Measurements from ENCODE around the gene ATP2A3.

The ATP2A3 gene

GRCh38 chr17:3924512-3925350 is 39.5 kb downstream of the ATP2A3 start:
- DNase-seq = no peak

GRCh38 chr17:3923466-3924190 is 40.6 kb downstream of the ATP2A3 start:
- no peak for DNase-seq

GRCh38 chr17:3922765-3923164 is 41.5 kb downstream of the ATP2A3 start:
- no peak for DNase-seq

GRCh38 chr17:3921502-3922319 is 42.5 kb downstream of the ATP2A3 start:
- no peak for DNase-seq

GRCh38 chr17:3921006-3921405 is 43.2 kb downstream of the ATP2A3 start:
- DNase-seq = no peak

- no peak for DNase-seq
Observed at GRCh38 chr17:3919123-3919624, 45.1 kb downstream of the ATP2A3 start.

GRCh38 chr17:3918372-3919122 is 45.7 kb downstream of the ATP2A3 start:
- no peak for DNase-seq

GRCh38 chr17:3917391-3917931 is 46.8 kb downstream of the ATP2A3 start:
- no peak for DNase-seq

GRCh38 chr17:3916825-3917224 is 47.4 kb downstream of the ATP2A3 start:
- no peak for DNase-seq

- no peak for DNase-seq
Observed at GRCh38 chr17:3915995-3916696, 48.1 kb downstream of the ATP2A3 start, which contains the start of gene P2RX1. Gene P2RX1, minus strand, starts transcription at chr17:3916465. Its CDS starts 240 bp downstream, at chr17:3916225.

- DNase-seq = no peak
Observed at GRCh38 chr17:3915581-3915994, 48.6 kb downstream of the ATP2A3 start.

- no peak for DNase-seq
Observed at GRCh38 chr17:3914312-3914670, 49.9 kb downstream of the ATP2A3 start.

GRCh38 chr17:3913531-3914311 is 50.5 kb downstream of the ATP2A3 start:
- DNase-seq = peak; percentile 83 to 87

- DNase-seq = no peak
Observed at GRCh38 chr17:3912827-3913226, 51.4 kb downstream of the ATP2A3 start.

GRCh38 chr17:3911271-3912053 is 52.8 kb downstream of the ATP2A3 start:
- peak; percentile 31 to 58 for DNase-seq

- no peak for DNase-seq
Observed at GRCh38 chr17:3910420-3911270, 53.6 kb downstream of the ATP2A3 start.

- DNase-seq = no peak
Observed at GRCh38 chr17:3909257-3909656, 55.0 kb downstream of the ATP2A3 start.

- DNase-seq = no peak
Observed at GRCh38 chr17:3907483-3908216, 56.6 kb downstream of the ATP2A3 start.
